ENCODE measurements around the gene ELANE.

ELANE gene

DNA sequence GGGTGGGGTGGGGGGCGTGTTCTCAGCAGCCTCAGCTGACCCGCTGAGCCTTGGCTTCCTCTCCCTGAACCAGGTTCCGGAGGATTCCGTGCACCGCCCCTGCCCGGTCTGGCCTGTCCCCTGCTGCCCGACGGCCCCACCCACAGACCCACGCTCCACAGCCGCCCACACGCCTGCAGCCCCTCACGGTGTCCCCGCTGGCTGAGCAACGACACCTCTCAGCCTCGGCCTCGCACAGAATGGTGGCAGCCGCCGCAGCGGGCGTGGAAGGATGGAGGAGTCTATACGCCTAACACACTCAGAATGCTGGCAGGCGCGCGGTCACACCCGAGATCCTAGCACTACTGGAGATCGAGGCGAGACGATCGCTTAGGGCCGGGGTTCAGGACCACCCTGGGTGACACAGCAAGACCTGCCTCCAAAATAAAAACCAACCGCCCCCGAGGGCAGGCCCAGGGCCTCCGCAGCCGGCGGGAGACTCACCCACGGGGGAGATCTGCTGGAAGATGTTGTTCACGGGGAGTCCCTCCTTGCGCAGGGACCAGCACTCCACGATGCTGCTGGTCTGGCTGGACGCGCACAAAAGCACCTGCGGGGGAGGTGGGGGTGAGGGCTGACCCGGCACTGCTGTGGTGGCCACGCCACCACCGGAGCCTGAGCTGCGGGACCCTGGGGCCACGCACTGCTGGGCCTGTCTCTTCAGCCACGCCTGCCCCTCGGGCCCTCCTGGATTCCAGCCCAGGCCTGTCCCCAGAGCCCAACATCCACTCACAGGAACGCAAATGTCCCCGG, 32.5 kb downstream of the ELANE start:
- TF ChIP-seq, protein P1, sequence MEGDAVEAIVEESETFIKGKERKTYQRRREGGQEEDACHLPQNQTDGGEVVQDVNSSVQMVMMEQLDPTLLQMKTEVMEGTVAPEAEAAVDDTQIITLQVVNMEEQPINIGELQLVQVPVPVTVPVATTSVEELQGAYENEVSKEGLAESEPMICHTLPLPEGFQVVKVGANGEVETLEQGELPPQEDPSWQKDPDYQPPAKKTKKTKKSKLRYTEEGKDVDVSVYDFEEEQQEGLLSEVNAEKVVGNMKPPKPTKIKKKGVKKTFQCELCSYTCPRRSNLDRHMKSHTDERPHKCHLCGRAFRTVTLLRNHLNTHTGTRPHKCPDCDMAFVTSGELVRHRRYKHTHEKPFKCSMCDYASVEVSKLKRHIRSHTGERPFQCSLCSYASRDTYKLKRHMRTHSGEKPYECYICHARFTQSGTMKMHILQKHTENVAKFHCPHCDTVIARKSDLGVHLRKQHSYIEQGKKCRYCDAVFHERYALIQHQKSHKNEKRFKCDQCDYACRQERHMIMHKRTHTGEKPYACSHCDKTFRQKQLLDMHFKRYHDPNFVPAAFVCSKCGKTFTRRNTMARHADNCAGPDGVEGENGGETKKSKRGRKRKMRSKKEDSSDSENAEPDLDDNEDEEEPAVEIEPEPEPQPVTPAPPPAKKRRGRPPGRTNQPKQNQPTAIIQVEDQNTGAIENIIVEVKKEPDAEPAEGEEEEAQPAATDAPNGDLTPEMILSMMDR (IDR thresholded peaks at IDR 0.05), result no peak

DNA sequence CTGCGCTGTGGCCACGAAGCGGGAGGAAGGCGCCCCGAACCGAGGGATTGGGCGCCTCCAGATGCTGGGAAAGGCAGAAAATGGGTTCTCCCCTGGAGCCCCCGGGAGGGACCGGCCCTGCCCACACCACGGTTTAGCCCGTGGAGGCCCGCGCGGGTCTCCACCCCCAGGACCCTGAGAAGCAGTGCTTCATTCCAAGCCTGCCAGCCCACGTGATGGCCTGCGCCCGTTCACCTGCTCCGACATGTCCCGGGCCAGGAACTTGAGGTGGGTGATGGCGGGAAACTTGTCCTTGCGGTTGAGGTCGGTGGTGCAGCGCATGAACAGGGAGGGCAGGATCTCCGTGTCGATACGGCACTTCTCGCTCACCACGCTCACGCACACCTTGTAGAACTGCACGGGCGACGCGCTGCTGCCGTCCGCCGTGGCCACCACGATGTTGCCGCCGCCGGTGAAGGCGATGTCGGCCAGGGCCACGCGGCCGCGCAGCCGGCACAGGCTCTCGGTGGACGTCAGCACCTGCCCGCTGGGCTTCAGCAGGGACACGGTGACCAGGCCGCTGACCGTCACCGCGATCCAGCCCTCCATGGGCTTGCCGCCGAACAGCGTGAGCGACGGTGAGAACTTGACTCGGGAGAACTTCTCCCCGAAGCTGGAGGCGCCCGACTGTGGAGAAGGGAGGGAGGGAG, 33.6 kb downstream of the ELANE start:
- TF ChIP-seq, protein P1 (IDR thresholded peaks at IDR 0.05), result no peak

DNA sequence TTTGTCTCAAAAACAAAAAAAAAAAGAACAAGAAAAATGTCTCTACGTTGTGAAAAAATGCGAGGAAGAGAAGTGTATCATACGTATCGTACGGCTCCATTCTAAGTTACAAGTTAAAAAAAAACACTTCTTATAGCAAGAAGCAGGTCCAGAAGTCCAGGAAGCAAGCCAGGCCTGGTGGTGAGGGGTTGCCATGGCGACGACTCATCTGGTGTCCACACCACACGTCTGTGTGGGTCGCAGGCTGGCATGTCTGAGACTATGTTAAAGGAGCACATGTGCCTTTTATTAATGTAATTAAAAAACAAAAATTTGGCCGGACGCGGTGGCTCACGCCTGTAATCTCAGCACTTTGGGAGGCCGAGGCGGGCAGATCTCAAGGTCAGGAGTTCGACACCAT, 35.0 kb downstream of the ELANE start:
- TF ChIP-seq, protein P1 (IDR thresholded peaks at IDR 0.05), result no peak

DNA sequence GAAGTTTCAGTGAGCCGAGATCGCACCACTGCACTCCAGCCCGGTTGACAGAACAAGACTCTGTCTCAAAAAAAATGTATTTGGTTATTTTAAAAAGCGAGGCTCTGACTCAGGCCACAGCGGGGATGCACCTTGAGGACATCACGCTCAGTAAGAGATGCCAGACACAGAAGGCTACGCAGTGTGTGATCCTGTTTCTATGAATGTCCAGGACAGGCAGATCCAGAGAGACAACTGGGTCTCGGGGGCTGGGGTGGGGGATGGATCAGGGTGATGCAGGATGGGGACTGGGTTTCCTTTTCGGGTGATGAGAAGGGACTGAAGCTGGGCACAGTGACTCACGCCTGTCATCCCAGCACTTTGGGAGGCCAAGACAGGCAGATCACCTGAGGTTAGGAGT, 35.5 kb downstream of the ELANE start:
- TF ChIP-seq, protein P1 (IDR thresholded peaks at IDR 0.05), result no peak

DNA sequence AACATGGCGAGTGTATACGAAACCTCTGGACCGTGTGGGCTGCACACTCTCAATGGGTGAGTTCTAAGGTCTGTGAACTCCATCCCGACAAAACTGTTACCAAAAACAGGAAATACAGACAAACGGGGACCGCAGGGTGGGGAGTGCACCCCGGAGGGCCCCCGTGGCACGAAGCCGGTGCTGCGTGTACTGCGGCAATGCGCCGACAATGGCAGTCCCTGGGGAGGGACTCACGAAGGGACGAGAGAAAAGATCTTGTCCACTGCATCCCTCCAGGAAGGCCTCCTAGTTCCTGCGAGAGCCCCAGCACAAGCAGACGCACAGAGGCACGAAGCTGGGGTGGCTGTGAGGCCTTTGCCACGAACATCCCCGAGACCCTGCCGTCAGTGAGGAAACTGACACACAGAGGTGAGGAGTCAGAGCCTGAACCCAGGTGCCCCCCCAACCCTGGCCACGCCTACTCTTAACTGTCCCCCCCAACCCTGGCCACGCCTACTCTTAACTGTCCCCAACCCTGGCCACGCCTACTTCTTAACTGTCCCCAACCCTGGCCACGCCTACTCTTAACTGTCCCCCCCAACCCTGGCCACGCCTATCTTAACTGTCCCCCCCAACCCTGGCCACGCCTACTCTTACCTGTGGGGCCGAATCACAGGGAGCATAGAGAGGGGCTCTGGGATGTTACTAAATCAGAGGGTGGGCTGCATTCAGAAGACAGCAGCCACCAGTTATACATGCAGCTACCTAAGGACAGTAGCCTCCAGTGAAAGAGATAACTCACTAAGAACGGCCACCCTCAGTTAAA, 36.7 kb downstream of the ELANE start:
- TF ChIP-seq, protein P1 (IDR thresholded peaks at IDR 0.05), result no peak

DNA sequence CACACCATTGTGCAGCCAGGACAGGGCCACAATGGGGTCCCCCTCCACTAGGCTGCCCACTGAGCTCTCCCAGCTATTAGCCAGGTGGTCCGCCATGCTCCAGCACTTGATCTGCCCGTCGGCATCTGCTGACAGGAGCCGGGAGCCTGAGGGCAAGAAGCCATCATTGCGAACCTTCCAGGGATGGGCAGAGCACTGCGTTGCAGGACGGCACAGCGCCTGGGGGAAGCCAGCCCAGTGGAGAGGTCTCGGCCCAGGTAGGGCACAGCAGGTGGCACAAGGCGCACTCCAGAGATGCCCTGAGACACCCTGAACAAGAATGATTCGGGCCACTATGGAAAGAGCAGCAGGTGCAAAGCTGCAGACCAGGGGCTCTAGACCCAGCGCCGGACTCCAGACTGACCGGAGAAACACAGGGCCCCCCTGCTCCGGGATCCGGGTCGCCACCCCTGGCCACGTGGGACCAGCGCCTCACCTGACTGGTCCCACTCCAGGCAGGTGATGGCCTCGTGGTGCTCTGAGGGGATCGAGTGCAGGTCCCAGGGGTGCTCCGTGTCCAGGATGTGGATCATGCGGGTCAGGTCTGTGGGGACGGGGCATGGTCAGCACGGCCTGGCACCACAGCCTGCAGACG, 37.7 kb downstream of the ELANE start:
- TF ChIP-seq, protein P1 (IDR thresholded peaks at IDR 0.05), result no peak

DNA sequence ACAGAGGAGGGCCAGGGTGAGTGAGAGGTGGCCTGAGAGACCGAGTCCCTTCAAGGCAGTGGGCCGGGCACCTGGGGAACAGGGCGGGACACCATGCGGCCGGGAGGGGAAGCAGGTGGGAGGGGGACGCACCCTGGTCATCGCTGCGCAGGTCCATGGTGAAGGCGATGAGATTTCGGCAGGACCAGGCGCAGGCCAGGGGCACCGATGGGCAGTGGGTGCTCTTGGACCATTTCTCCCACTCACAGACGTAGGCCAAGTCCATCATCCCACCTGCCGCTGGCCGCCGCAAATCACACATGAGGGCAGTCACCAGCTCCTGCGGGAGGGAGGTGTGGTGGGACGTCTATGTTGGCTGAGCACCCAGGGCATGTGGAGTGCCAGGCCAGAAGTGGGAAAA, 38.7 kb downstream of the ELANE start:
- TF ChIP-seq, protein P1 (IDR thresholded peaks at IDR 0.05), result no peak

All from LNCAP (cell line).